IPS-18c (cell line): ENCODE results near the gene SIGMAR1.
A peak's percentile ranks its signal among the peaks of the same experiment; 100 is the strongest.

Source experiments
- H3K4me3 ChIP-seq: 2 replicates; pipeline ENCODE4 v1.7.0; 2013; ENCODE audit warnings: low read depth, mild to moderate bottlenecking, low read length, moderate library complexity; ENCODE audit not compliant: insufficient read depth
- H3K9me3 ChIP-seq: one replicate; pipeline ENCODE4 v1.6.1; 2013; ENCODE audit warnings: mild to moderate bottlenecking, low read length, moderate library complexity; ENCODE audit not compliant: control insufficient read depth, insufficient read depth

Gene SIGMAR1

GRCh38 chr9:34591917-34592866 lies 45.4 kb downstream of the SIGMAR1 start:
- H3K9me3 ChIP-seq, result peaks cover 2% of the 10 kb centered on the region
- H3K4me3 ChIP-seq, result no peak overlapping the region

DNA sequence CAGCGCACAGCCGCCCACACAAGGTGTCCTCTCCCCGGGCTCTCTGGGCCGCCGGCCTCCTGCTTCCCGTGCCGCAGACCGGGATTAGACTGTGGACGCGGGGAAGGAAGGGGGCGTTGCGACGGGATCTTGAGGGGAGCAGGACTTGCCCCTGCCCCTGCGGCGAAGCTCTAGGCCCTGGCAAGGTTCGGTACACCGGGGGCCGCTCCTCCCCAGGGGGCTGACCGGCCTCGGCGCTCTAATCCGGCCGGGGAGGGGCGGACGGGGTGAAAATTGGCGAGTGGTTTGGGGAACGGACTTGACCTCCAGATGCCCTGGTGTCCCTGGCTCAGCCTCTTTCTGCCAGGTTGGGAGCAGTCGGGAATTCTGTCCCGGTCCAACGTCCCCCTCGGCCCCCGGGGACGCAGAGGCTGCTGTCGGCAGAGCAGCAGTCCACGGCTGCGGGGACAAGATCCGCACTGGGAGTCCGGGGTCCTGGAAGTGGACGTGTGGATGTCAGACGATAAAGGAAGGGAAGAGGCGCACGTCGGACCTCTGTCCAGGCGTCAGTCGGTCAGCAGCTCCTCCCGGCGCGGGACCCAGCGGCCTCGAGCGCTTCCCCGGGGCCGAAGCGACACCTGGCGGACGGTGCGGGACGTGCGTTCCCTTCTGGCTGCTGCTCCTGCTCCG lies 46.2 kb downstream of the SIGMAR1 start:
- Histone ChIP-seq H3K4me3 (peak overlapping the region; percentile 9; the same call in 1 of the 2 replicates), H3K9me3 (peaks cover 2% of the 10 kb centered on the region)

- peaks cover 2% of the 10 kb centered on the region for H3K9me3 ChIP-seq
- peak overlapping the region; percentile 58 for H3K4me3 ChIP-seq
These were observed 47.0 kb downstream of the SIGMAR1 start for GRCh38 chr9:34590381-34591247.

DNA sequence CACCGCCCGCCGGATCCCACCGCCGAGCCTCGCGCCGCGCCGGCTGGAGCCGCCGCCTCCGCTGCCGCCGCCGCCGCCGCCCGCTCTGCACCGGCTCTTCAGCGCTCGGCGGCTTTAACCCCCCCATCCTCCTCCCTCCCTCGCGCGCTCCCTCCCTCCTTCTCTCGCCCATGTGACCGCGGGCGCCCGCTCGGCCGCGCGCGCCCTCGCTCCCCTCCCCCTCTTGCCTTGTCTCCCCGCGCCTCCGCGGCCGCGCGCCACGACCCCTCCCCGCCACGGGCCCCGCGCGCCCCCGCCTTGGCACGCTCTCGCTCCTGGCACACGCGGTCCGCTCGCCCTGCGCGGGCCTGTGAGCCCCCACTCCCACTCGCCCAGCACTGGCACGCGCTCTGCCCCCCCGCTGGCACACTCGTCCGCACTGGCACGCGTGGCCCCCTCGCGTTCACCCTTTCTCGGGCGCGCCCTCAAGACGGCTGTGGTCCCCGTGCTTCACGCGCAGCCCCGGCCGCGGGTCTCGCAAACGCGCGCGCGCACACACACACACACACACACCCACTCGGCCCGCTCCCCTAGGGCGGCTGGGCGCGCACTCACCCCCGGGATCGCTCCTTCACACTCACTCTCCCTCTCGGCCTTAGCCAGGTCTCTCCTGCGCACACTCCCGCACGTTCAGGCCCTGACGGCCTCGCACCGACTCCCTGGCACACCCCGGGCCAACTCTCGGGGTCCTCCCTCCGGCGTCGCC lies 47.8 kb downstream of the SIGMAR1 start, which contains the start of gene CNTFR:
TSS of gene CNTFR (minus strand) at position 89 of the 745 bp plus-strand sequence. CDS start 20,743 bp downstream, outside the sequence.
- Histone ChIP-seq H3K4me3 (peak within 1 kb of the TSS; percentile 58), H3K9me3 (peaks cover 2% of the 10 kb centered on the region)

- H3K9me3 ChIP-seq, result peaks cover 2% of the 10 kb centered on the region
- H3K4me3 ChIP-seq, result peak overlapping the region; percentile 58; the same call in 1 of the 2 replicates
These were observed 48.6 kb downstream of the SIGMAR1 start for GRCh38 chr9:34588671-34589635.

- H3K4me3 ChIP-seq, result no peak overlapping the region
- H3K9me3 ChIP-seq, result peaks cover 2% of the 10 kb centered on the region
These were observed 50.3 kb downstream of the SIGMAR1 start for GRCh38 chr9:34587271-34587670.

- Histone ChIP-seq H3K9me3 (peaks cover 2% of the 10 kb centered on the region), H3K4me3 (peak overlapping the region; percentile 15)
These were observed 51.5 kb downstream of the SIGMAR1 start for GRCh38 chr9:34585946-34586669.

DNA sequence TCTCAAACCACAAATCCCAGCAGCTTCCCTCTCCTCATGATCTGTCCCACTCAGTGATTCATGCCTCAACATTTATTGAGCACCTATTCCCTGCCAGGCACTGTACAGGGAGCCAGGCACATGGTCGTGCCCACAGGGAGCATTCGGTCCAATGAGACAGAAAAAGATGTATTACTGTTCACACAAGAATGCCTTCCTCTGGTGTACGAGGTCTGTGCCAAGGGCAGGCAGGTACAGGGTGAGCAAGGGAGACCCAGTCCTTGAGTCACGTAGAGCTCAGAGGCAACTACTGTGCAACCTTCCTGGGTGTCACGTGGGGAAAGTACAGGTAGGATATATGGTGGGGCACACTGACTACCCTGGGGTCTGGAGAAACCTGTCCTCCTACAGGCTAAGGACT lies 52.6 kb downstream of the SIGMAR1 start:
- Histone ChIP-seq H3K9me3 (peaks cover 2% of the 10 kb centered on the region), H3K4me3 (no peak overlapping the region)
